Left kidney (tissue), 2 donors: ENCODE results near the gene ZNF775. TPM values are rescaled to one million over a fixed set of nuclear protein-coding genes. Genes with fewer than 3 reads are reported as not detected.

Source experiments
- DNase-seq: peaks from one replicate; pipeline ENCODE4 v3.0.0-alpha.2; 2013
- polyA plus RNA-seq: library from polyadenylated mRNA; unstranded; fragments of 120-200 nt; gene quantifications from one replicate; pipeline ENCODE4 v1.2.1, GENCODE V29; 2013; ENCODE audit not compliant: insufficient read length

ZNF775 gene
- polyA plus RNA-seq, 1 donor = 5.3 TPM

DNA sequence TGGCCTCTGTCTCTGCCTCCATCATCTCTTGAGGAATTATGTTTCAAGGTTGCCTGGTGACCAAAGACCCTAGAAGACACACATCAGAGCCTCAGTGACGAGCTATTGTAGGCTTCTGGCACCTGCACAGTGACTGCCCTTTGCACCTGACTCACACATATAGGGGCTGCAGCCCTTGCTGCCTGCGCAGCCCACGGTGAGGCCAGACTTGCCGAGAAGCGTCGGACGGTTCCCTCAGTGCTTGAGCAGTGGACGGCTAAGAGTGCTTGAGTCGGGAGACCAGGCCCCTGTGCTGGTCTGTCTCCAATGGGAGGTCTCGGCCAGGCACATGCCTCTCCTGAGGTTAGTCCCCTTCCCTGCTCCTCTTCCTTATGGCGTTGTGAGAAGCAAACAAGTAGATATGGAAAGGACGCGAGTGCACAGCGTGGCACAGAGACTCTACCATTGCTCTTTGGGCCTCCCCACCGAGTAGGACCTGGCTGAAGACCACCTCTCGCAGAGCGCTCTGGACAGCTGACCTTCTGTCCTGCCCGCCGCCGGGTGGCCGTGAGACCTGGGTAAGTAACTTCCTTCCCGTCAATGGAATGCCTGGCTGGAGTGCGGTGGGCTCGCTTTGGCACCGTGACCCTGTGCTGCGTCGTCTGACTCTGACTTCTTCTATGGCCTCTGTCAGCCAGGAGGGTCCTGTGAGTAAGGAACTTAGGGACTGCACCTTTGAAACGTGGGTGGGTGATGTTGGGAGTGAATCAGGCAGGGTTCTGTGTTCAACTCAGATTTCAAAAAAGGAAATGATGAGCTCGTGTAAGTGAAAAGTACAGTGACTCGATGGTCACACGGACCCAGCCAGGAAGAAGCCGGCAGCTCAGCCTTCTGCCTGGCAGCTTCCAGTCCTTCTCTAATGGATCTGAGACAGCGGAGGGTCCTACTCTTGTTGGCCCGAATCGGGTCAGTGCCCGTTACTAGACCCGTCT, 33.7 kb downstream of the ZNF775 start:
- no peak for DNase-seq

GRCh38 chr7:150413640-150414081, 34.5 kb downstream of the ZNF775 start:
- DNase-seq = no peak

GRCh38 chr7:150415161-150416153, 36.3 kb downstream of the ZNF775 start:
- DNase-seq = no peak

DNA sequence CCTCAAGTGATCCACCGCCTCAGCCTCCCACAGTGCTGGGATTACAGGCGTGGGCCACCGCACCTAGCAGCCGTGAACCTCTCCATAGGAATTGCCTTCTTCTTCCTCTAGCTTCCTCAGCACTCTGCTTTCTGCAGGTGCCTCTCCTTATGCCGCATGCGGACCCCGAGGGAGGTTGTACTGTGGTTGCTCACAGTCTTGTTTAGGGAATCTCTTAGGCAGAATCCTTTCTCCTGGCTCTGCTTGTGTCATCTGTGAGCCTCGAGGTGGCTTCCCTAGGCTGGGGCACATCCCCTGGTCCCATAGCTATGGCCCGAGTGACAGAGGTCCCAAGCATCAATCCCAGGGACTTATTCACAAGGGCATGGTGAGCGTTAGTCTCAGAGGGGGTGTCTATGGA, 38.1 kb downstream of the ZNF775 start:
- DNase-seq = no peak

DNA sequence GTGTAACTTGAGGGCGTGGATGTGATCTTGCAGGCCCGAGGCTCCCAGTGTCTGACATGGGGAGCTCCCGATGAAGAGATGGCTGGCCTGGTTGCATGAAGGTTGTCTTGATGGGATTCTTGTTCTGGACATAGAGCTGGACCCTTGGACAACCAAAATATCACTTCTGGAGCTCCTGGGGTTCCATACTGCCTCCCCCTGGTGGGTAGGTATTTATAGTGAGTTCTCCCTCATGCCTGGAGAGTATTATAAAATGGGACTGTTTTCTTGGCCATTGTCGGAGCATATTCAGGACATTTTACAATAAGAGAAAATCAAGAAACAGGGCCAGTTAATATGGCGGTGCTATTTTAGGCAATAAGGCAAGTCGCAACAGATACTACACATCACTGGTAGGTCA, 38.7 kb downstream of the ZNF775 start:
- DNase-seq = no peak

DNA sequence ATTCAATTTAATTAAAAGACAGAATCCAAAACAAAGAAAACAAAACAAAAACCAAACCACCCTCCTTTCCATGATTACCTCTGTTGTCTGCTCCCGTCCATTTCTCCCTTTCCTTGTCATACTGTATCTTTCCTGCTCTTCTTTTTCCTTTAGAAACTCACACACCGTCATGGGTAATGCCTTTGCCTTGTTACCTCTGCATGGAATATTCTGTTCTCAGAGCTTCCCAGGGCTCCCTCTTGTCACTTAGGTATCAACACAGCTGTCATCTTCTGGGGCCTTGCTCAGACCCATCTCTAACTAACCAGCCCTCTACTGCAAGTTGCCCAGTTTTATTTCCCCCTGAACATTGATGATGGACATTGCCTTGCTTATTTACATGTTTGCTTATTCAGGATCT, 41.1 kb downstream of the ZNF775 start:
- no peak for DNase-seq

GRCh38 chr7:150420987-150421674, 42.0 kb downstream of the ZNF775 start:
- peak; percentile 86 for DNase-seq

GRCh38 chr7:150421831-150422230, 42.7 kb downstream of the ZNF775 start:
- DNase-seq = no peak

GRCh38 chr7:150425670-150426069, 46.5 kb downstream of the ZNF775 start:
- no peak for DNase-seq

DNA sequence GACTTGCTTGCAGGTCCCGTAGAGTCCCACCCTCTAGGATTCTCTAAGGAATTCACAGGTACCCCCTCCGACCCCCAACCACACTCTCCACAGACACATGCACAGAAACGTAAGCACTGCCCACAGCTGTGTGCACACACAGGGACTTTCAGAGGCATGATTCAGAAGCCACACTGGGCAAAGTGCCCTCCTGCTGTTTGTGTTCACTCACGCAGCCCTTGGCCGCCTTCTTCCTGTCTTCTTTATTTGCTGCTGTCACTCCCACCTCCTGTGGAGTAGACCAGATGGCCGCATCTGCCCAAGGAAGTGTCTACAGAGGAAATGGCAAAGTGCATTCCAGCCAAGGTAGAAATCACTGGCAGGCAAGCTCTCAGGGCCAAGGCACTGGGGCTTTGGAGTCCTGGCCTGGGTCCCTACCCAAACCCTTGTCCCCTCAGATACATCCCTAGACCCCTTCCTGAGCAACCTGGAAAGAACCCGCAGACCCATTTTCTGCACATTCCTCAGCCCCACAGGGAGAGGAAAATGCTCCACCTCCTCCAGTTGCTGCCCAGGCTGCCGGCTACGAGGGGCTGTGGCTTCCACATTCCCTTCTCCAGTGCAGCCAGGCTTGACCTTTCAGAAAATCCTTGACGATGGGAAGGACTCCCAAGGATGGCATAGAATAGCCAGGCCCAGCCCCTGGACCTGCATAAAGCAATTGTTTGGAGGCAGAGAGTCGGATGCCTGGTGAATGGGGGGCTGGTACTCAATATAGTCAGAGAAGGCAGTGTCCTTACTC, 49.7 kb downstream of the ZNF775 start:
- no peak for DNase-seq

DNA sequence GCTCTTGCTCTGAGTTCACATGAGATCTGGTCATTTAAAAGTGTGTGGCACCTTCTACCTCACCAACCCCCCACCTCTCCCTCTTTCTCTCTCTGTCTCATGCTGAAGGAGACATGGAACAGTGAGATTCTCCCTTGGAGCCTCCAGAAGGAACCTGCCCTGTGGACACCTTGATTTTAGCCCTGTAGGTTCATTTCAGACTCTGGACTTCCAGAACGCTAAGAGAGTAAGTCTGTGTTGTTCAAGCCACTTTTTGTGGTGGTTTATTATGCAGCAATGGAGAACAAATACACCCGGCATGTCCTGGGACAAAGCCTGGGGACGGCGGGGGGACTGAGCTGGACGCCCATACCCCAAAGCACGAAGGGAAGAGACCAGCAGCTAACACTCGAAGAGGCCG, 50.6 kb downstream of the ZNF775 start:
- no peak for DNase-seq

DNA sequence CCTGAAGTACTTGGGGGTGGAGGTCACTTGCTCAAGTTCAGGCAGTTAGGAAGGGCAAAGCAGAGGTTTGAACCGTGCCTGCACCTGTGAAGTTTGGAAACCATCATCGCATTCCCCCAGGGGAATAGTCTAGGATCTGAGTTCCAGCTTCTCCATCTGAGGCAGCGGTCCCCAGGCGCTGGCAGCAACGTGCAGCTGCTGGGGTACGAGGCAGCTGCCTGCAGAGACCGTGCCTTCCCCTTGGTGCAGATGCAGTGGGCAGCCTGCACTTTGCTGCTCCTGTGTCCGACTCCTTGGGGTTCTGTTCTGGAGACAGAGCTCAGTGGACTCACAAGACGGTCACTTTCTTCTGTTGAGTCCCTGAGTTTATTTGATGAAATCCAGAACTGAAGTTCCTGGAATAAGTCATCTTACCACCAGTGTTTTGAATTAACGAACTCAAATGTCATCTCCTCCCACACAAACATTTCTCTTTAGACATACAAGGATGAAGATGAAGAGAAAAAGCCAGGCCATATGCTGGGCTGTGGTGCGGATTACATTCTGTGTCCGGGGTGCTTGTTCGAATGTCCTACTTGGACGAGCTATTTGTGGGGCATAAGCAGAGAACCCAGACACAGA, 51.4 kb downstream of the ZNF775 start:
- DNase-seq = no peak

GRCh38 chr7:150431839-150432658, 52.9 kb downstream of the ZNF775 start:
- no peak for DNase-seq

DNA sequence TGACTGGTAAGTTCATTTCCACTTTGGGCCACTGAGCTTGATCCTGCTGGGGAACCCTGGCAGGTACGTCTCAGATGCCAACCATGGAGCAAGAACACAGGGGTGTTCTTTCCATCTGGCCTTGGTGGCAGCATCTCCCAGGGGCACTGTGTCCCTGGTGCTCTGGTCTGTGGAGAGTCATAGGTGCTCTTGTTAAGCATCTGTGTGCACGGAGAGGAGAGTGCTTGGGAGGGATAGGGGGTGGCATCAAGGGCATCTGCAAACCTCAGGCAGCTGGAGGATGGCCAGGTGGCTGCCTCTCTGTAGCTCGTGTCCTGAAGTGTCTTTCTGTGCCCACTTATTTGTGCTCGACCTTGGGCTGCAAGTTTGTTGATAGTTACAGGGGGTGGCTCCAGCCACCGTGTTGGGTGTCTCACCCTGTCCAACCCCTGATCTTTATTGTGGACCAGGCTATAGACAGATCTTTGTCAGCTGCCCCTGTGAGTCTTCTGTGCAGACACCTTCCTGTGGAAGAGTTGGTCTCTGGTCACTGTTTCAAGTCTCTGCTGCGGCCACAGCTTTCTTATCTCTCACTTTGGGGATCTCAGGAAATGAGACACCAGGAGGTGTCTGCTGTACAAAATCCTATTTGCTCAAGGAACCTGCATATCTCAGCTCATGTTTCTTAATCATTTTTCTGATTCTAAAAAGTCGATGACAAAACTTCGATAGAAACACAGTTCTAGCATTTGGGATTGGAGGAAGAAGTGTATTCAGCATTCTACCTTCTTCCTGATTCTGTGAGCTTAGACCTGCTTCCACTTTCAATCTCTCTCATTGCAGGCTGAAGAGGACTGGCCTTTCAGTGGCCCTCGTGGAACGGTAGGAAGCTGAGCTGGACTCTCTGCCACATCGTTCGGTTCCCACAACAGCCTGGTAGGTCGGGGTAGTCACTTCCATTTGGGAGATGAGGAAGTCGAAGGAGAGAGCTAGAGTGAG, 54.1 kb downstream of the ZNF775 start:
- DNase-seq = no peak

- no peak for DNase-seq
Observed at GRCh38 chr7:150434240-150434639, 55.1 kb downstream of the ZNF775 start.

DNA sequence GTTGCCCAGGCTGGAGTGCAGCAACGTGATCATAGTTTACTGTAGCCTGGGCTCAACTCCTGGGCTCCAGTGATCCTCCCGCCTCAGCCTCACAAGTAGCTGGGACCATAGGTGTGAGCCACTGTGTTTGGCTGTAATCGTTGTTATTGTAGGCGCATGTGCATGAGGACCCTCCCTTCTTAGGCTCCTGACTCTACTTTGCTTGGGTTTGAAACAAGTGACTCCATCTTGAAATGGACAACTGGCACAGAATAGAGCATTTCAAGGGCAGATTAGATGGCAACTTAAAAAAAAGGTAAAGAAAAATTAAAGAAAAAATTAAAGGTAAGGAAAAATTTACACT, 55.9 kb downstream of the ZNF775 start:
- no peak for DNase-seq

GRCh38 chr7:150435390-150436073, 56.4 kb downstream of the ZNF775 start:
- no peak for DNase-seq

GRCh38 chr7:150439967-150440366, 60.8 kb downstream of the ZNF775 start:
- DNase-seq = no peak
